KMS-11 (cell line): ENCODE measurements around the gene TAB2.

Experiments
- H2AFZ ChIP-seq: fragments of 200-600 bp; sonication (generic); 2 replicates; pipeline ENCODE4 v1.6.1; 2016; ENCODE audit warnings: antibody characterized with exemption, mixed run types, low read depth
- H3K27ac ChIP-seq: fragments of 200-600 bp; sonication (generic); 2 replicates; pipeline ENCODE4 v1.6.1; 2016; ENCODE audit warnings: mild to moderate bottlenecking, mixed run types
- H3K27me3 ChIP-seq: fragments of 200-600 bp; sonication (generic); 2 replicates; pipeline ENCODE4 v1.6.1; 2017; ENCODE audit warnings: mild to moderate bottlenecking, low read depth, mixed run types, moderate library complexity; ENCODE audit not compliant: insufficient read depth
- H3K36me3 ChIP-seq: fragments of 200-600 bp; sonication (generic); 2 replicates; pipeline ENCODE4 v1.6.1; 2017; ENCODE audit warnings: mild to moderate bottlenecking, mixed run types; ENCODE audit not compliant: insufficient read depth
- H3K4me1 ChIP-seq: fragments of 200-600 bp; sonication (generic); 2 replicates; pipeline ENCODE4 v1.6.1; 2016; ENCODE audit warnings: mild to moderate bottlenecking, low read depth, mixed run types; ENCODE audit not compliant: poor library complexity, severe bottlenecking
- H3K4me2 ChIP-seq: fragments of 200-600 bp; sonication (generic); 2 replicates; pipeline ENCODE4 v1.7.0; 2016; ENCODE audit warnings: mild to moderate bottlenecking, mixed run types
- H3K4me3 ChIP-seq: fragments of 200-600 bp; sonication (generic); IDR thresholded peaks from 2 replicates; pipeline ENCODE4 v1.6.1; 2017; ENCODE audit warnings: low read depth, low read length, mixed read lengths; ENCODE audit not compliant: insufficient read depth
- H3K79me2 ChIP-seq: fragments of 200-600 bp; sonication (generic); 2 replicates; pipeline ENCODE4 v1.6.1; 2016; ENCODE audit warnings: low read depth, mixed run types; ENCODE audit not compliant: insufficient read depth
- H3K9ac ChIP-seq: fragments of 200-600 bp; sonication (generic); 2 replicates; pipeline ENCODE4 v1.6.1; 2016; ENCODE audit warnings: mild to moderate bottlenecking, mixed run types
- H4K20me1 ChIP-seq: fragments of 200-600 bp; sonication (generic); 2 replicates; pipeline ENCODE4 v1.6.1; 2016; ENCODE audit warnings: mild to moderate bottlenecking, mixed run types; ENCODE audit not compliant: insufficient read depth
- CTCF ChIP-seq: fragments of 200-600 bp; sonication (generic); conservative IDR thresholded peaks from 2 replicates; pipeline ENCODE4 v1.6.1; 2017; ENCODE audit warnings: low read depth, mild to moderate bottlenecking, antibody characterized with exemption, low read length, moderate library complexity, mixed read lengths

TAB2 gene

GRCh38 chr6:149414821-149415220, 97.3 kb downstream of the TAB2 start:
- TF ChIP-seq CTCF, result no peak
- no peaks in the 10 kb centered on the region for H4K20me1 ChIP-seq
- no peak overlapping the region for H2AFZ ChIP-seq
- H3K36me3 ChIP-seq, result no peaks in the 10 kb centered on the region
- no peaks in the 10 kb centered on the region for H3K79me2 ChIP-seq
- no peaks in the 10 kb centered on the region for H3K4me1 ChIP-seq
- H3K27ac ChIP-seq, result no peak overlapping the region
- no peak overlapping the region for H3K4me2 ChIP-seq
- no peak overlapping the region for H3K9ac ChIP-seq
- H3K4me3 ChIP-seq, result no peak overlapping the region
- H3K27me3 ChIP-seq, result no peaks in the 10 kb centered on the region

- no peak overlapping the region for H2AFZ ChIP-seq
- no peak overlapping the region for H3K9ac ChIP-seq
- no peaks in the 10 kb centered on the region for H3K27me3 ChIP-seq
- H4K20me1 ChIP-seq, result no peaks in the 10 kb centered on the region
- H3K4me2 ChIP-seq, result no peak overlapping the region
- H3K4me3 ChIP-seq, result no peak overlapping the region
- TF ChIP-seq CTCF, result no peak
- peaks cover 13% of the 10 kb centered on the region for H3K4me1 ChIP-seq
- no peaks in the 10 kb centered on the region for H3K79me2 ChIP-seq
- no peak overlapping the region for H3K27ac ChIP-seq
- H3K36me3 ChIP-seq, result no peaks in the 10 kb centered on the region
Measured at GRCh38 chr6:149419696-149420404, 102.3 kb downstream of the TAB2 start.

GRCh38 chr6:149421132-149421531, 103.6 kb downstream of the TAB2 start:
- H3K4me2 ChIP-seq, result no peak overlapping the region
- peaks cover 13% of the 10 kb centered on the region for H3K4me1 ChIP-seq
- H2AFZ ChIP-seq, result no peak overlapping the region
- H3K4me3 ChIP-seq, result no peak overlapping the region
- no peaks in the 10 kb centered on the region for H3K36me3 ChIP-seq
- no peaks in the 10 kb centered on the region for H3K79me2 ChIP-seq
- no peak overlapping the region for H3K9ac ChIP-seq
- no peak for TF ChIP-seq CTCF
- H3K27ac ChIP-seq, result no peak overlapping the region
- no peaks in the 10 kb centered on the region for H4K20me1 ChIP-seq
- H3K27me3 ChIP-seq, result no peaks in the 10 kb centered on the region

GRCh38 chr6:149422581-149422980, 105.1 kb downstream of the TAB2 start:
- no peaks in the 10 kb centered on the region for H4K20me1 ChIP-seq
- no peaks in the 10 kb centered on the region for H3K79me2 ChIP-seq
- no peaks in the 10 kb centered on the region for H3K36me3 ChIP-seq
- H3K4me2 ChIP-seq, result no peak overlapping the region
- H3K27me3 ChIP-seq, result no peaks in the 10 kb centered on the region
- H3K9ac ChIP-seq, result no peak overlapping the region
- TF ChIP-seq CTCF, result no peak
- peaks cover 13% of the 10 kb centered on the region for H3K4me1 ChIP-seq
- no peak overlapping the region for H3K27ac ChIP-seq
- H3K4me3 ChIP-seq, result no peak overlapping the region
- no peak overlapping the region for H2AFZ ChIP-seq
